OCI-LY7 (cell line): ENCODE results near the gene CRTC1. TPM values are rescaled to one million over a fixed set of nuclear protein-coding genes. Genes with fewer than 3 reads are reported as not detected.

ENCODE experiments used
- BruUV-seq: library from RNA; stranded (reverse); fragments of 400-500 nt; replicated peaks from 2 replicates; lab custom pipeline; 2021; lab: Mats Ljungman, UMichigan
- CTCF ChIA-PET: fragments of 300-600 bp; sonication (Branson Sonifier 250); formaldehyde crosslinking; loops from one replicate; lab custom pipeline; 2022; ENCODE audit warnings: antibody characterized with exemption; ENCODE audit not compliant: unreplicated experiment; lab: Charles Lee
- POLR2A ChIA-PET: fragments of 300-600 bp; sonication (Branson Sonifier 250); formaldehyde crosslinking; loops from one replicate; lab custom pipeline; 2022; ENCODE audit warnings: antibody characterized with exemption; lab: Charles Lee
- DNase-seq: peaks from one replicate; pipeline ENCODE4 v3.0.0-alpha.2; 2015; ENCODE audit warnings: low spot score
- H2AFZ ChIP-seq: fragments of 200-600 bp; sonication (generic), shearing (Covaris generic); 2 replicates; pipeline ENCODE4 v1.6.1; 2014; ENCODE audit warnings: mild to moderate bottlenecking, antibody characterized with exemption, low read length, moderate library complexity
- H3K27ac ChIP-seq: fragments of 200-600 bp; sonication (generic); 2 replicates; pipeline ENCODE4 v1.5.1; 2014; ENCODE audit warnings: mixed run types, low read depth, mild to moderate bottlenecking, moderate library complexity, low read length, inconsistent platforms; ENCODE audit not compliant: poor library complexity, severe bottlenecking
- H3K36me3 ChIP-seq: fragments of 200-600 bp; sonication (generic); 2 replicates; pipeline ENCODE4 v1.6.1; 2014; ENCODE audit warnings: mild to moderate bottlenecking, antibody characterized with exemption, low read length, moderate library complexity, mixed read lengths; ENCODE audit not compliant: insufficient read depth
- H3K4me1 ChIP-seq: fragments of 200-600 bp; sonication (generic); 2 replicates; pipeline ENCODE4 v1.5.1; 2014; ENCODE audit warnings: mild to moderate bottlenecking, low read length; ENCODE audit not compliant: insufficient read depth, poor library complexity, severe bottlenecking
- H3K4me2 ChIP-seq: fragments of 200-600 bp; sonication (generic); 2 replicates; pipeline ENCODE4 v1.6.1; 2014; ENCODE audit warnings: mild to moderate bottlenecking, low read length
- H3K4me3 ChIP-seq: fragments of 200-600 bp; sonication (generic); 2 replicates; pipeline ENCODE4 v1.5.1; 2014; ENCODE audit warnings: mild to moderate bottlenecking, low read depth, low read length; ENCODE audit not compliant: poor library complexity, severe bottlenecking
- H3K79me2 ChIP-seq: fragments of 200-600 bp; sonication (generic); 2 replicates; pipeline ENCODE4 v1.6.1; 2016; ENCODE audit warnings: low read depth, mild to moderate bottlenecking, low read length, moderate library complexity, mixed read lengths; ENCODE audit not compliant: insufficient read depth
- H3K9me2 ChIP-seq: fragments of 200-600 bp; sonication (generic); 2 replicates; pipeline ENCODE4 v1.6.1; 2016; ENCODE audit warnings: mild to moderate bottlenecking, low read length, mixed read lengths; ENCODE audit not compliant: insufficient read depth
- H3K9me3 ChIP-seq: fragments of 200-600 bp; sonication (generic); 2 replicates; pipeline ENCODE4 v1.6.1; 2014; ENCODE audit warnings: mild to moderate bottlenecking, mixed run types, low read length, mixed read lengths
- H4K20me1 ChIP-seq: fragments of 200-600 bp; sonication (generic); 2 replicates; pipeline ENCODE4 v1.6.1; 2014; ENCODE audit warnings: mild to moderate bottlenecking, antibody characterized with exemption, low read length, moderate library complexity, mixed read lengths; ENCODE audit not compliant: insufficient read depth
- EZH2phosphoT487 ChIP-seq: fragments of 200-600 bp; sonication (generic); IDR thresholded peaks from 2 replicates; pipeline ENCODE4 v1.6.1; 2018; ENCODE audit warnings: low read depth, borderline replicate concordance, mild to moderate bottlenecking, mixed run types, antibody characterized with exemption, low read length, moderate library complexity, mixed read lengths
- intact Hi-C: fragments of 100-400 bp; cut with micrococcal nuclease; formaldehyde crosslinking; loops from one replicate; pipeline ENCODE4 v1.10.0; 2022; ENCODE audit not compliant: unreplicated experiment
- total RNA-seq, 2 experiments: library from RNA; depleted of rRNA in 1 of 2; stranded (reverse); fragments of >200 nt in 1 of 2; shearing (Covaris generic) in 1 of 2; gene quantifications; 2 replicates each; pipeline ENCODE4 v1.2.3, GENCODE V29; 2014 to 2022
- TF ChIP-seq, protein P1 (sequence below): fragments of 200-600 bp; sonication (generic); conservative IDR thresholded peaks from 2 replicates; pipeline ENCODE4 v1.5.1; 2014; ENCODE audit warnings: mild to moderate bottlenecking, antibody characterized with exemption, low read length, moderate library complexity, mixed read lengths

The CRTC1 gene
- total RNA-seq, 2 experiments from 2014 or later = 4.1 to 10.3 TPM

DNA sequence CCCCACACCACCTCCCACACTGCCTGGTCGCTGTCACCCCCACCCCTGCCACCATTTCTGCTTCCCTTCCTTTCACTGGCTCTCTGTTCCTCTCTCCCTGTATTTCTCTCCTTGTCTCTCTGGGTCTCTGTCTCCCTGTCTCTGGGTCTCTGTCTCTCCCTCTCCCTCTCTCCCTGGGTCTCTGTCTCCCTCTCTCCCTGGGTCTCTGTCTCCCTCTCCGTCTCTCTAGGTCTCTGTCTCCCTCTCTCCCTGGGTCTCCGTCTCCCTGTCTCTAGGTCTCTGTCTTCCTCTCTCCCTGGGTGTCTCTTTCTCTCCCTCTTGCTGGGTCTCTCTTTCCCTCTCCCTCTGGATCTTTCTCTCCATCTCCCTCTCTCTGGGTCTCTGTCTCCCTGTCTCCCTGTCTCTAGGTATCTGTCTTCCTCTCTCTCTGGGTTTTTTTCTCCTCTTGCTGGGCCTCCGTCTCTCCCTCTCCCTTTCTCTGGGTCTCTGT lies 25.1 kb upstream of the CRTC1 start:
- no peaks in the 10 kb centered on the region for H4K20me1 ChIP-seq

DNA sequence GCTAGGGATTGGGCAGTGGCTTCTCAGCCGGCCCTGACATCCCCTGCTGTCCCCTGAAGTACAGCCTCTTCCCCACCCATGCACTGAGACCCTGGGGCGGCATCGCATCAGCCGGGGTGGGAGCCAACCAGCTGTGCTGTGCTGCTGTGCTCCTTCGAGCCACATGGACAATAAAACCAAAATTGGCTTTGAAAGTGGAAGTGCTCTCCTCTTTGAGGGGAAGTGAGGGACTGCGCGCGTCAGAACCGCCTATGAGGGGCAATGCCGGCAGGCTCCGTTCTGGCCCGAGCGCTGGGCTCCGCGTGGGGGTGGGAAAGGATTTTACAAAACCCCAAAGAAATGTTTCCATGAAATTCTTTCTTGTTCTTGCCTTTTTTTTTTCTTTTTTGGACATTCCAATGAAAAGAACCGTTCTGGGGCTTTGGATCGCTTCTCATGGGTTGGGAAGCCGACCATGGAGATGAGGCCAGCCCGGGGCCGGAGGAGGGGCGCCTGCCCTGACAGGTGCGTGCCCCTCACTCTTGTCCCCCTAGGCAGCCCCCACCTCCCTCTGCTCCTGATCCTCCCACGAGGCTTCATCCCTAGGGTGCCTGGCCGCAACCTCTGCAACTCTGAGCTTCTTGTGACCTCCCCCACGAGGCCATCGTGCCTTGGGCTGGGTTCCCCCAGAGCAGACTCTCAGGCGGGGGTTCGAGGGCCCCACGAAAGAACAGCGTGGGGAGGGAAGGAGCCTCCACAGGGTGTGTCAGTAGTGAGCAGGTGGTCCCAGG lies 24.0 kb upstream of the CRTC1 start:
- no peak overlapping the region for H3K27ac ChIP-seq
- intact Hi-C loops = no loop called here
- H3K9me2 ChIP-seq = no peaks in the 10 kb centered on the region
- H3K4me1 ChIP-seq = no peaks in the 10 kb centered on the region
- H3K79me2 ChIP-seq = no peaks in the 10 kb centered on the region
- TF ChIP-seq, protein P1, sequence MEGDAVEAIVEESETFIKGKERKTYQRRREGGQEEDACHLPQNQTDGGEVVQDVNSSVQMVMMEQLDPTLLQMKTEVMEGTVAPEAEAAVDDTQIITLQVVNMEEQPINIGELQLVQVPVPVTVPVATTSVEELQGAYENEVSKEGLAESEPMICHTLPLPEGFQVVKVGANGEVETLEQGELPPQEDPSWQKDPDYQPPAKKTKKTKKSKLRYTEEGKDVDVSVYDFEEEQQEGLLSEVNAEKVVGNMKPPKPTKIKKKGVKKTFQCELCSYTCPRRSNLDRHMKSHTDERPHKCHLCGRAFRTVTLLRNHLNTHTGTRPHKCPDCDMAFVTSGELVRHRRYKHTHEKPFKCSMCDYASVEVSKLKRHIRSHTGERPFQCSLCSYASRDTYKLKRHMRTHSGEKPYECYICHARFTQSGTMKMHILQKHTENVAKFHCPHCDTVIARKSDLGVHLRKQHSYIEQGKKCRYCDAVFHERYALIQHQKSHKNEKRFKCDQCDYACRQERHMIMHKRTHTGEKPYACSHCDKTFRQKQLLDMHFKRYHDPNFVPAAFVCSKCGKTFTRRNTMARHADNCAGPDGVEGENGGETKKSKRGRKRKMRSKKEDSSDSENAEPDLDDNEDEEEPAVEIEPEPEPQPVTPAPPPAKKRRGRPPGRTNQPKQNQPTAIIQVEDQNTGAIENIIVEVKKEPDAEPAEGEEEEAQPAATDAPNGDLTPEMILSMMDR = no peak
- no peak for TF ChIP-seq EZH2phosphoT487
- H3K4me3 ChIP-seq = no peak overlapping the region
- H3K9me3 ChIP-seq = no peaks in the 10 kb centered on the region
- no TSS peak for BruUV-seq
- no peaks in the 10 kb centered on the region for H3K36me3 ChIP-seq
- CTCF ChIA-PET = no interaction called here
- POLR2A ChIA-PET = no interaction called here
- no peak for DNase-seq
- no peaks in the 10 kb centered on the region for H4K20me1 ChIP-seq
- no peak overlapping the region for H3K4me2 ChIP-seq
- H2AFZ ChIP-seq = no peak overlapping the region

More for the DNA sequence above, 25.1 kb upstream of the CRTC1 start:
- DNase-seq = no peak
- CTCF ChIA-PET = no interaction called here
- no peak overlapping the region for H3K4me2 ChIP-seq
- POLR2A ChIA-PET = no interaction called here
- no TSS peak for BruUV-seq
- no peak for TF ChIP-seq EZH2phosphoT487
- TF ChIP-seq, protein P1 = no peak
- H3K4me1 ChIP-seq = no peaks in the 10 kb centered on the region
- H3K9me3 ChIP-seq = no peaks in the 10 kb centered on the region
- no peaks in the 10 kb centered on the region for H3K9me2 ChIP-seq
- no peak overlapping the region for H2AFZ ChIP-seq
- H3K79me2 ChIP-seq = no peaks in the 10 kb centered on the region
- no peak overlapping the region for H3K4me3 ChIP-seq
- no peaks in the 10 kb centered on the region for H3K36me3 ChIP-seq
- intact Hi-C loops = no loop called here
- H3K27ac ChIP-seq = no peak overlapping the region
